Activated naive CD8-positive, alpha-beta T cell treated with anti-CD3 and anti-CD28 coated beads, Interleukin-2, amount 50 U/mL, for 24 hours (primary cell): ENCODE results near the gene CHRNA1.
A peak's percentile ranks its signal among the peaks of the same experiment; 100 is the strongest.
"Not testable (repeated sequence)": the region's sequence is repeated elsewhere in the genome, so short reads cannot be mapped to it uniquely, and the experiment has no call there.

Source experiments
- ATAC-seq: fragments of 150-1000 bp; cut with Tn5 transposase; one replicate; pipeline ENCODE4 v1.10.0; 2021
- DNase-seq: peaks from one replicate; pipeline ENCODE4 v3.0.0; 2021
- H3K27ac Mint-ChIP-seq: one replicate; pipeline ENCODE4 v1.8.0; 2021; ENCODE audit warnings: mild to moderate bottlenecking, mixed read lengths
- H3K27me3 Mint-ChIP-seq: one replicate; pipeline ENCODE4 v1.8.0; 2021; ENCODE audit warnings: mixed read lengths
- H3K36me3 Mint-ChIP-seq: one replicate; pipeline ENCODE4 v1.8.0; 2021; ENCODE audit warnings: low read depth, mixed read lengths
- H3K4me1 Mint-ChIP-seq: one replicate; pipeline ENCODE4 v1.8.0; 2021; ENCODE audit warnings: mixed read lengths
- H3K4me3 Mint-ChIP-seq: one replicate; pipeline ENCODE4 v1.8.0; 2021; ENCODE audit warnings: mild to moderate bottlenecking, moderate library complexity, mixed read lengths
- H3K9me3 Mint-ChIP-seq: one replicate; pipeline ENCODE4 v1.8.0; 2021; ENCODE audit warnings: mixed read lengths

The CHRNA1 gene

GRCh38 chr2:174728096-174728495 is 36.2 kb downstream of the CHRNA1 start:
- H3K36me3 Mint-ChIP-seq, result peaks cover 2% of the 10 kb centered on the region
- H3K4me3 Mint-ChIP-seq, result no peak overlapping the region
- H3K27ac Mint-ChIP-seq, result no peak overlapping the region
- peaks cover 6% of the 10 kb centered on the region for H3K9me3 Mint-ChIP-seq
- H3K4me1 Mint-ChIP-seq, result peaks cover 22% of the 10 kb centered on the region
- peaks cover 25% of the 10 kb centered on the region for H3K27me3 Mint-ChIP-seq
- DNase-seq (no peak), ATAC-seq (no peak)

- ATAC-seq (no peak), DNase-seq (no peak)
- peaks cover 22% of the 10 kb centered on the region for H3K4me1 Mint-ChIP-seq
- peaks cover 17% of the 10 kb centered on the region for H3K27me3 Mint-ChIP-seq
- H3K36me3 Mint-ChIP-seq, result peaks cover 2% of the 10 kb centered on the region
- no peak overlapping the region for H3K4me3 Mint-ChIP-seq
- peaks cover 6% of the 10 kb centered on the region for H3K9me3 Mint-ChIP-seq
- no peak overlapping the region for H3K27ac Mint-ChIP-seq
These were observed 38.1 kb downstream of the CHRNA1 start for GRCh38 chr2:174726212-174726611.

GRCh38 chr2:174722942-174723592 is 41.2 kb downstream of the CHRNA1 start:
- H3K4me1 Mint-ChIP-seq, result peaks cover 14% of the 10 kb centered on the region
- no peak overlapping the region for H3K4me3 Mint-ChIP-seq
- DNase-seq (no peak), ATAC-seq (no peak)
- H3K27ac Mint-ChIP-seq, result no peak overlapping the region
- H3K9me3 Mint-ChIP-seq, result peaks cover 6% of the 10 kb centered on the region
- peaks cover 2% of the 10 kb centered on the region for H3K36me3 Mint-ChIP-seq
- peaks cover 2% of the 10 kb centered on the region for H3K27me3 Mint-ChIP-seq

DNA sequence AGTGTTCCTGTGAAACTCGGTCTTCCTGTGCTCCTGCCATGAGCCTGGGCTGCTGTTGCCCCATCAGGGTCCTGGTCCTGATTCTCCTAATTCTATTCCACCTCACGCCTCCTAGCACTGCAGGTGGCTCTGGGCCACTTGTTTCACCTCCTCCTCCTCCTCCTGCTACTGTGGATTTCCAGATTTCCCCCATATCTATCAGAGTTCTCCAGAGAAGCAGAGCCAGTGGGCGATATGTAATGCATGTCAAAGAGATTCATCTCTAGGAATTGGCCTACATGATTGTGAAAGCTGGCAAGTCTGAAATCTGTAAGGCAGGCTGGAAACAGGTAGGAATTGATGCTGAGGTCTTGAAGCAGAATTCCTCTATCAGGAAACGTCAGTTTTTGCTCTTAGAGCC is 45.3 kb downstream of the CHRNA1 start:
- H3K27me3 Mint-ChIP-seq, result peaks cover 2% of the 10 kb centered on the region
- no peaks in the 10 kb centered on the region for H3K36me3 Mint-ChIP-seq
- no peak for ATAC-seq
- no peak for DNase-seq
- no peak overlapping the region for H3K27ac Mint-ChIP-seq
- peaks cover 28% of the 10 kb centered on the region for H3K4me1 Mint-ChIP-seq
- no peak overlapping the region for H3K4me3 Mint-ChIP-seq
- peaks cover 4% of the 10 kb centered on the region for H3K9me3 Mint-ChIP-seq

GRCh38 chr2:174718591-174718990 is 45.7 kb downstream of the CHRNA1 start:
- no peak for DNase-seq
- Mint-ChIP-seq H3K4me3 (no peak overlapping the region), H3K4me1 (peaks cover 28% of the 10 kb centered on the region), H3K9me3 (no peaks in the 10 kb centered on the region), H3K36me3 (no peaks in the 10 kb centered on the region), H3K27ac (no peak overlapping the region), H3K27me3 (peaks cover 2% of the 10 kb centered on the region)
- no peak for ATAC-seq

DNA sequence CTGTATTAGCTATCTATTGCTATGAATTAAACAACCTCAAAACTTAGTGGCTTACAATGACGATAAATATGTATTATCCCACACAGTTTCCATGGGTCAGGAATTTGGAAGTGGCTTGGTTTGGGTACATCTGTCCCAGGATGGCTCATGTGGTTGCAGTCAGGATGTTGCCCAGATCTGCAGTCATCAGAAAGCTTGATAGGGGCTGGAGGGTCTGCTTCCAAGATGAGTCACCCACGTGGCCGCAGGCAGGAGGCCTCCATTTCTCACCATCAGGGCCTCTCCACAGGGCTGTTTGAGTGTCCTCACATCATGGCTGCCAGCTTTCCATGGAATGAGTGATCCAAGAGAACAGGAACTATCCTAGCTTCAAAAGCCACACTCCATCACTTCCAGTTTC is 46.4 kb downstream of the CHRNA1 start:
- no peak for DNase-seq
- H3K4me3 Mint-ChIP-seq, result no peak overlapping the region
- H3K36me3 Mint-ChIP-seq, result no peaks in the 10 kb centered on the region
- H3K4me1 Mint-ChIP-seq, result peaks cover 28% of the 10 kb centered on the region
- peaks cover 2% of the 10 kb centered on the region for H3K27me3 Mint-ChIP-seq
- H3K9me3 Mint-ChIP-seq, result no peaks in the 10 kb centered on the region
- H3K27ac Mint-ChIP-seq, result no peak overlapping the region
- ATAC-seq, result no peak

GRCh38 chr2:174717273-174717672 is 47.0 kb downstream of the CHRNA1 start:
- peak overlapping the region; percentile 23 for H3K27ac Mint-ChIP-seq
- ATAC-seq, result peak; percentile 89

GRCh38 chr2:174716785-174717184 is 47.5 kb downstream of the CHRNA1 start:
- Mint-ChIP-seq H3K9me3 (no peaks in the 10 kb centered on the region), H3K36me3 (no peaks in the 10 kb centered on the region), H3K4me3 (no peak overlapping the region), H3K4me1 (peaks cover 28% of the 10 kb centered on the region), H3K27me3 (peaks cover 2% of the 10 kb centered on the region), H3K27ac (peak overlapping the region; percentile 23)
- ATAC-seq (no peak), DNase-seq (no peak)

More at GRCh38 chr2:174717273-174717672, 47.0 kb downstream of the CHRNA1 start:
- H3K9me3 Mint-ChIP-seq, result no peaks in the 10 kb centered on the region
- peaks cover 28% of the 10 kb centered on the region for H3K4me1 Mint-ChIP-seq
- H3K36me3 Mint-ChIP-seq, result no peaks in the 10 kb centered on the region
- H3K4me3 Mint-ChIP-seq, result peak overlapping the region; percentile 22
- peak; percentile 12 for DNase-seq
- peaks cover 2% of the 10 kb centered on the region for H3K27me3 Mint-ChIP-seq

GRCh38 chr2:174713686-174714085 is 50.6 kb downstream of the CHRNA1 start:
- H3K9me3 Mint-ChIP-seq, result no peaks in the 10 kb centered on the region
- peaks cover 10% of the 10 kb centered on the region for H3K27me3 Mint-ChIP-seq
- H3K36me3 Mint-ChIP-seq, result no peaks in the 10 kb centered on the region
- DNase-seq, result no peak
- H3K27ac Mint-ChIP-seq, result no peak overlapping the region
- peaks cover 23% of the 10 kb centered on the region for H3K4me1 Mint-ChIP-seq
- ATAC-seq, result no peak
- H3K4me3 Mint-ChIP-seq, result no peak overlapping the region

DNA sequence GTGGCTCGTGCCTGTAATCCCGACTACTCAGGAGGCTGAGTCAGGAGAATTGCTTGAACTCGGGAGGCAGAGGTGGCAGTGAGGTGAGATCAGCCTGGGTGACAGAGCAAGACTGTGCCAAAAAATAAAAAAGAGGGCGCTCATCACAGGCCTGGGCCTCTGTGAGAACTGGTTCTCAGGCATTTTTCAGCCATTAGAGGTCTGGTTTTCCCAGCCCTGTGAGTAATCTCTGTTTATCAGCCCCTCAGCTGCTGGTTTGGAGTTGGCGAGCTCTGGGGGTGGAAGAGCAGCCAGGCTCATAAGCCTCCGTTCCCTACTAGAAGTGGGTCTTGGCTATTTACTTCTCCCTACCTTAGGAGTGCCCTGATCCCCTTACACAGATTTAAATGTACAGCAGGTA is 53.1 kb downstream of the CHRNA1 start:
- no peak overlapping the region for H3K4me3 Mint-ChIP-seq
- DNase-seq (no peak), ATAC-seq (no peak)
- no peaks in the 10 kb centered on the region for H3K9me3 Mint-ChIP-seq
- H3K36me3 Mint-ChIP-seq, result no peaks in the 10 kb centered on the region
- H3K4me1 Mint-ChIP-seq, result no peaks in the 10 kb centered on the region
- no peak overlapping the region for H3K27ac Mint-ChIP-seq
- peaks cover 11% of the 10 kb centered on the region for H3K27me3 Mint-ChIP-seq

- not testable (repeated sequence) for H3K4me3 Mint-ChIP-seq, H3K9me3 Mint-ChIP-seq, H3K36me3 Mint-ChIP-seq, DNase-seq, ATAC-seq, H3K27ac Mint-ChIP-seq, H3K4me1 Mint-ChIP-seq
- H3K27me3 Mint-ChIP-seq, result peaks cover 11% of the 10 kb centered on the region
These were observed 54.8 kb downstream of the CHRNA1 start for GRCh38 chr2:174709416-174710004.

GRCh38 chr2:174708713-174709112 is 55.6 kb downstream of the CHRNA1 start:
- Mint-ChIP-seq H3K27me3 (peaks cover 11% of the 10 kb centered on the region), H3K36me3 (no peaks in the 10 kb centered on the region), H3K4me3 (no peak overlapping the region), H3K9me3 (no peaks in the 10 kb centered on the region), H3K27ac (no peak overlapping the region), H3K4me1 (no peaks in the 10 kb centered on the region)
- DNase-seq (no peak), ATAC-seq (no peak)

DNA sequence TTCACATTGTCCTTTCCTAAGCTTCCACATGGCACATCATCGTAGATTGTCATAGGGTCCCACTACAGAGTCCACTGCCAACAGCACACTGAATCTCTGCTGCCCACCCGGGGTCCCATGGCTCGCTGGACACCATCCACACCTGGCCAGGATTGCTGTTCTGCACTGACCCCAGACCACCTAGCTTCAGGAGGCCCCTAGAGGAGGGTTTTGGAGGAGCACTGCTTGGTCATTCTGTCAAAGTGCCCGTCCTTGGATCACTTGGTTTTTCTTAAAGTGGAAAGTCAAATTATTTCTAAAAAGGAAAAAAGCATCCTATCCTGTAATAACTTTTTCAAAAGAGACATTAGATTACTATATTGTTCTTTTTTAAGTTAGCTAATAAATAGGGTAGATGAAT is 59.0 kb downstream of the CHRNA1 start:
- no peaks in the 10 kb centered on the region for H3K4me1 Mint-ChIP-seq
- ATAC-seq, result no peak
- H3K27me3 Mint-ChIP-seq, result peaks cover 13% of the 10 kb centered on the region

DNA sequence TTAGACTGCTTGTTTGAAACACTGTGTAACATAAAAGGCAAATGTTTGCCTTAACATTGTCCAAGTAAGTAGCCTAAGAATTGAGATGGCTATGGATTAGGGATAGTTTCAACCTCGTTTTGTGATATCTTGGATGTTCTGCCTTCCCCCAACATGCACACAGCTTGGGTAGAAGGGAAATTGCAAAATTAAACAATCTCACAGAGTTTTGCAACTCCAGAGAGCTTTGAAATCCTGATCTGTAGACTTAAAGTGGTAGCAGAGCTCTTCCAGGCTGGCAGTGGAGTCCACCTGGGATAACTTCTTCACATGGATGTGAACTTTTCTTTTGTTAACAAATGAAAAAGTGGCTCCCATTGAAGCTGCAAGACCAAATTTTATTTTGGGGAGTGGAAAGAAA is 59.6 kb downstream of the CHRNA1 start:
- no peaks in the 10 kb centered on the region for H3K9me3 Mint-ChIP-seq
- DNase-seq, result no peak
- H3K27ac Mint-ChIP-seq, result no peak overlapping the region
- H3K4me3 Mint-ChIP-seq, result no peak overlapping the region
- peaks cover 11% of the 10 kb centered on the region for H3K27me3 Mint-ChIP-seq
- no peaks in the 10 kb centered on the region for H3K36me3 Mint-ChIP-seq
- no peaks in the 10 kb centered on the region for H3K4me1 Mint-ChIP-seq
- ATAC-seq, result no peak

More for the DNA sequence above, 59.0 kb downstream of the CHRNA1 start:
- no peak for DNase-seq
- Mint-ChIP-seq H3K9me3 (no peaks in the 10 kb centered on the region), H3K4me3 (no peak overlapping the region), H3K36me3 (no peaks in the 10 kb centered on the region), H3K27ac (no peak overlapping the region)

- Mint-ChIP-seq H3K4me1 (no peaks in the 10 kb centered on the region), H3K4me3 (no peak overlapping the region), H3K27ac (no peak overlapping the region), H3K27me3 (peaks cover 9% of the 10 kb centered on the region), H3K9me3 (no peaks in the 10 kb centered on the region), H3K36me3 (no peaks in the 10 kb centered on the region)
- ATAC-seq (no peak), DNase-seq (no peak)
These were observed 60.2 kb downstream of the CHRNA1 start for GRCh38 chr2:174704061-174704460.
